ENCODE data around the gene GPR4.

The GPR4 gene

GRCh38 chr19:45547965-45548609, 53.9 kb downstream of the GPR4 start:
- DNase-seq (ENCODE audit: low read depth), result no peak

GRCh38 chr19:45547211-45547770, 54.7 kb downstream of the GPR4 start:
- DNase-seq (ENCODE audit: low read depth), result no peak

GRCh38 chr19:45542234-45542668, 59.8 kb downstream of the GPR4 start:
- no peak for DNase-seq (ENCODE audit: low read depth)
